Colon (tissue), 2 donors: ENCODE measurements around the gene TSPEAR.
"Not testable (repeated sequence)": the region's sequence is repeated elsewhere in the genome, so short reads cannot be mapped to it uniquely, and the experiment has no call there.

ENCODE experiments used
- FAIRE-seq: peaks from 2 replicates; lab custom pipeline; 2012; peaks lifted over from hg19 to GRCh38; lab: Jason Lieb, UNC
- donor health status: control.
- donor health status: control.

TSPEAR gene

GRCh38 chr21:44684077-44684476 lies 27.3 kb downstream of the TSPEAR start:
- no peak for FAIRE-seq

GRCh38 chr21:44682580-44683151 lies 28.7 kb downstream of the TSPEAR start:
- no peak for FAIRE-seq

- FAIRE-seq: no peak
These were observed 29.4 kb downstream of the TSPEAR start, which contains the start of gene KRTAP12-1 for GRCh38 chr21:44681861-44682579. TSS of gene KRTAP12-1 (minus strand) at chr21:44682163. CDS start at chr21:44682123, 40 bp downstream.

- FAIRE-seq: no peak
These were observed 30.2 kb downstream of the TSPEAR start for GRCh38 chr21:44681152-44681551.

GRCh38 chr21:44677881-44678280 lies 33.5 kb downstream of the TSPEAR start:
- no peak for FAIRE-seq

GRCh38 chr21:44671911-44672310 lies 39.5 kb downstream of the TSPEAR start:
- FAIRE-seq: no peak

DNA sequence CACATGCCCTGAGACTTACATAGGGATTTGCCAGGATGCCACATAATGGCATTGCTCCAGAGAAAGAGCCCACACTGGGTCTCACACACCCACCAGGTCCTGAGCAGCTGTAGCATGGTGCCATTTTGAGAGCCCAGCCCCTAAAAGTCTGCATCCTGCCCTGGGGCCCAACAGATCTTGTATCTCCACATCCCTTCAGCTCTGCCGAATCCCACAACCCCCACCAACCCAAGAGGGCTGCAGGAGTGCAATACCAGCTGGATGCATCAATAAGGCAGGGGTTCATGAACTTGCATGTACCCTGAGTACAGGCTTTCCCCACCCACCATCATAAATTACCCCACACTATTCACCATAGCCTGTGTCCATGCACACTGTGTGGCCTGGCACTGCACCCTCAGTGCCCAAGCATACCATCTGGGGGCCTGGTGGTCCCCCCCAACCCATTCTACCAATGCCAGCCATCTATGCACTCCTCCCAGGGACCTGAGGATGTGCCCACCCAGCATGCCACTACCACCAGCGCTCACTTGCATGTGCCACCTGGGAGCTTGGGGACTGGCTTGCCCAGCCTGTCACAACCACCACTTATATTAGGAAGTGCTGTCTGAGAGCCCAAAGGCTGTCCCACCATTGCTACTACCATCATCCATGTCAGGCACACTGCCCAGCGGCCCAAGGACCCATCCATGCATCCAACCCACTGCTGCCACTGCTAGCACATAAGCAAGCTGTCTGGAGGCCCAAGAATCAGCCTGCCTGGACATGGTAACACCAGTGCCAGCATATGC lies 40.5 kb downstream of the TSPEAR start:
- FAIRE-seq: no peak

DNA sequence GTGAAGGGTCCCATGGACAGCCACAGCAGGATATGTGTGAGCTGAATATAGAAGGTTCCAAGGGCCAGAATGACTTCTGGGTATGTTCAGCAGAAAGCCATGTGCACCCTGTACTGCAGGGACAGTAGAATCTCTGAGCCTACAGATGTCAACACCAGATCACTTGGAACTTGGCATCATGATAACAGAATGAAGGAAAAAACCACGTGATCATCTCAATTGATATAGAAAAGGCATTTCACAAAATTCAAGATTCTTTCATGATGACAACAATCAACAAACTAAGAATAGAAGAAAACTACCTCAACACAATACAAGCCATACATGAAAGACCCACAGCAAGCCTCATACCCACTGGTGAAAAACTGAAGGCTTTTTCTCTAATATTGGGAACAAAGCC lies 43.8 kb downstream of the TSPEAR start:
- FAIRE-seq: no peak

GRCh38 chr21:44666401-44667320 lies 44.7 kb downstream of the TSPEAR start, which contains the start of gene KRTAP12-2:
TSS of gene KRTAP12-2 (minus strand) at chr21:44666927. CDS start at chr21:44666886, 41 bp downstream.
- no peak for FAIRE-seq

DNA sequence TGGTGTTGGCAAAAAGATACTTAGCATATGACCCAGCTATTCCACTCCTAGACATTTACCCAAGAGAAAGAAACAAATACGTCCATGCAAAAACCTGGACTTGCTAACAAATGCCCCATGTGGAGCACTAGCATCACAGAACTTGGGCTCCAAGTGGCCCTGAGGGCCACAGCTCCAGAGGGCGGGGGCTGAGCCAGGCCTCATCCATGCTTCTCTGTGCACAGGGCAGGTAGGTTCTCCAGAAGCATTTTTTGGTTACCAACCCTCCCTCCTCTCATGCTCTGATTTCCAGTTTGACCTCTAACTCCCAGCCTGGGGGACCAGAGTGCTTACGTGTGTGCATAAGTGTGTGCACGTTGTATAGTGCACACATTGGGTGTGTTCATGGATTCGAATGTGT lies 46.7 kb downstream of the TSPEAR start:
- no peak for FAIRE-seq

DNA sequence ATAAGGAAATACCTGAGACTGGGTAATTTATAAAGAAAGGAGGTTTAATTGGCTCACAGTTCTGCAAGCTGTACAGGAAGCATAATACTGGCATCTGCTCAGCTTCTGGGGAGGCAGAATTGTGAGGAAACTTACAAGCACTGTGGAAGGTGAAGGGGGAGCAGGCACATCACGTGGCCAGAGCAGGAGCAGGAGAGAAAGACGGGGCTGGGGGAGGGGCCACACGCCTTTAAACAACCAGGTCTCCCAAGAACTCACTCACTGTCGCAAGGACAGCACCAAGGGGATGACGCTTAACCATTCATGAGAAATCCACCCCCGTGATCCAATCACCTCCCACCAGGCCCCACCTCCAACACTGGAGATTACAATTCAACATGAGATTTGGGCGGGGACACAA lies 49.8 kb downstream of the TSPEAR start:
- FAIRE-seq: not testable (repeated sequence)

GRCh38 chr21:44658913-44659595 lies 52.3 kb downstream of the TSPEAR start:
- no peak for FAIRE-seq

DNA sequence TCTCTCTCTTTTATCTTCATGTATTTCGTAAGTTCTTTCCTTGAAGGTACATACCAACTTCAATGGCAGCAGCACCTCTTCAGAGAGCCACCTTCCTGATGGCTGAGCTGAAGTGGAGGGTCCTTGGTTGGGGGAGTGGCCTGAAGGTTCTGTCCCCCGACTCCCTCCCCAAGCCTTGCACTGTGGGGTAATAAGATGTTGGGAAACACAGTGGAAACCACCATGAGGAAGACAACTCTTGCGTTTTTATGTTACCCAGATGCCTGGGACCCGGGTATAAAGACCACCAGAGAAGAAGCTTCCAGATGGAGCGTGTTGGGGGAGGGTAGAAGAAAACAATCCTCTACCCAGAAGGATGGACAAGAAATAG lies 52.8 kb downstream of the TSPEAR start:
- no peak for FAIRE-seq

GRCh38 chr21:44657635-44658540 lies 53.5 kb downstream of the TSPEAR start, which contains the start of gene KRTAP12-3:
TSS of gene KRTAP12-3 (plus strand) at chr21:44657932. CDS start at chr21:44657980, 48 bp downstream.
- no peak for FAIRE-seq

DNA sequence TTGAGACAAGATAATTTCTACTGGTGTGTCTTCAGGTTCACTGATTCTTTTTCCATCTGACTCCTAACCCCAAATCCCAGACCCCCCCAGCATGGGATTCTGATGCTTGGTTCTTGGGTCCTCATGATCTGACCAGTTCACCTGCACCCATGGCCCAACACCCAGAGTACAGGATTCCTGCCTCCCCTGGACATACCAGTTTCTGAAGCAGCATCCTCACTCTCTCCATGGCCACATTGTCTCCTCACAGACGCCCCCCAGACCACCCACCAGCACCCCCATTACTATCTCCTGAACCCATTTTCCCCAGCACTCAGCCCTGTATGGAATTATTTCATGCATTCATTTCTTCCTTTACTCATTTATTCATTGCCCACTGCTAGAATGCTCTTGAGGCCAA lies 54.5 kb downstream of the TSPEAR start:
- FAIRE-seq: no peak

GRCh38 chr21:44654576-44655175 lies 56.7 kb downstream of the TSPEAR start, which contains the start of gene KRTAP12-4:
TSS of gene KRTAP12-4 (minus strand) at chr21:44654659. CDS start at chr21:44654614, 45 bp downstream.
- no peak for FAIRE-seq

DNA sequence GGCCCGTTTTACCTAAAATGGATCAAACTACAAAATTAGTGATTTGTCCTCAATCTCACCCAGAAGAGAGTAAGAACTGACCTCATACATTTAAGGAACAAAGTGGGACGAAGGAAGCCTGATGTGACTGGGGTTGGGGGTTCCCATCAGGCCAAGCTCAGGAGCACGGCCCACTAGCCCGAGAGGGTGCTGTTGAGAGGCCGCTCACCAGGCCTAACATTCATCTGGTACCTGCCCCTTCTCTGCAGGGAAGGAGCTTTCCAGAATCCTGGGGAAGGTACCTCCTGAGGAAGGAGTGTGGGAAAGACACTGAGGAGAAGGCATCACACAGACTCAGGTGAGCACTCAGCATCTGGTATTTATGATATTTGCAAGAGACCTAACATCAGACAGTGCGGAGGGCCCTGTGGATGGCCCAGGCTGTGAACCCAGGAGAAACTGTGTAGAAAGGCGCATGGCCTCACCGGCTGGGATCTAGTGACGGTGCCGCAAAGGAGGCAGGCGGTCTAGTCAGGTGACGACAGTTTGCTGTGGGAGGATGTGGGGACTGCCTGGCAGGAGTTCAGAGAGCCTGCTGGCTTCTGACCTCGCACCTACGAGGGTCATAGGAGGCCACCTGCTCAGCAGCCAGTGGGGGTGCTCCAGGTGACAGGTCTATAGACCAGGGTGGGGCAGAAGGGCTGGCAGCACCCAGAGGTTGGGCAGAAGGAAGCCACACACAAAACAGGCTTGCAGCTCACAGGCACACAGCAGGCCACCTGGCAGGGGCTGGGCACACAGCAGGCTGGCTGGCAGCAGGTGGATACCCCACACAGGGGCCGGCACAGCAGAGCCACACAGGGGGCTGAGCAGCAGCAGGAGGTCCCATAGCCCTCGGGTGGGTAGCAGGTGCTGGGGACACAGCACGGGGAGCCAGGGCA lies 57.5 kb downstream of the TSPEAR start:
- no peak for FAIRE-seq

GRCh38 chr21:44653123-44653522 lies 58.2 kb downstream of the TSPEAR start:
- FAIRE-seq: no peak
